Neural cell (in vitro differentiated cells): ENCODE results near the gene DUOXA1. TPM values are rescaled to one million over a fixed set of nuclear protein-coding genes. Genes with fewer than 3 reads are reported as not detected.
"Not testable (repeated sequence)": the region's sequence is repeated elsewhere in the genome, so short reads cannot be mapped to it uniquely, and the experiment has no call there.

Source experiments
- H2AFZ ChIP-seq: fragments of 200-600, 300-800 bp; sonication (generic), shearing (Covaris generic); 2 replicates; pipeline ENCODE4 v1.6.0; 2014; ENCODE audit warnings: low read depth, mild to moderate bottlenecking, antibody characterized with exemption, low read length, moderate library complexity
- H3F3A ChIP-seq: fragments of 200-600 bp; shearing (Covaris generic); 2 replicates; pipeline ENCODE4 v1.6.1; 2016; ENCODE audit warnings: mild to moderate bottlenecking, moderate library complexity, mixed read lengths, antibody characterized with exemption, low read length; ENCODE audit not compliant: insufficient read depth, poor library complexity, severe bottlenecking
- H3K27ac ChIP-seq: fragments of 200-600, 300-800 bp; sonication (generic), shearing (Covaris generic); 2 replicates; pipeline ENCODE4 v1.5.1; 2014; ENCODE audit warnings: mild to moderate bottlenecking, low read length, moderate library complexity
- H3K27me3 ChIP-seq: fragments of 300-800, 200-600 bp; sonication (generic), shearing (Covaris generic); 2 replicates; pipeline ENCODE4 v1.6.0; 2014; ENCODE audit warnings: mild to moderate bottlenecking, low read depth, low read length, moderate library complexity; ENCODE audit not compliant: insufficient read depth
- H3K36me3 ChIP-seq: fragments of 300-800, 200-600 bp; sonication (generic), shearing (Covaris generic); 2 replicates; pipeline ENCODE4 v1.5.1; 2014; ENCODE audit warnings: mild to moderate bottlenecking, antibody characterized with exemption, low read length, moderate library complexity; ENCODE audit not compliant: insufficient read depth
- H3K4me2 ChIP-seq: fragments of 300-800, 200-600 bp; sonication (generic), shearing (Covaris generic); 2 replicates; pipeline ENCODE4 v1.6.0; 2014; ENCODE audit warnings: mild to moderate bottlenecking, low read length
- H3K4me3 ChIP-seq: fragments of 300-800, 200-600 bp; sonication (generic), shearing (Covaris generic); 2 replicates; pipeline ENCODE4 v1.5.1; 2014; ENCODE audit warnings: mild to moderate bottlenecking, low read length, moderate library complexity
- H3K79me2 ChIP-seq: fragments of 200-600 bp; shearing (Covaris generic); replicated peaks from 2 replicates; pipeline ENCODE4 v1.6.0; 2014; ENCODE audit warnings: mild to moderate bottlenecking, low read length, moderate library complexity; ENCODE audit not compliant: insufficient read depth
- H3K9ac ChIP-seq: fragments of 300-800, 200-600 bp; sonication (generic), shearing (Covaris generic); 2 replicates; pipeline ENCODE4 v1.6.1; 2016; ENCODE audit warnings: mild to moderate bottlenecking, low read length, mixed read lengths
- H3K9me2 ChIP-seq: fragments of 200-600 bp; shearing (Covaris generic); 2 replicates; pipeline ENCODE4 v1.6.1; 2016; ENCODE audit warnings: mild to moderate bottlenecking, low read length, mixed read lengths; ENCODE audit not compliant: insufficient read depth
- H3K9me3 ChIP-seq: fragments of 200-600, 300-800 bp; sonication (generic), shearing (Covaris generic); 2 replicates; pipeline ENCODE4 v1.6.1; 2016; ENCODE audit warnings: mild to moderate bottlenecking, mixed run types, low read length, moderate library complexity, mixed read lengths
- H4K20me1 ChIP-seq: fragments of 200-600 bp; shearing (Covaris generic); 2 replicates; pipeline ENCODE4 v1.6.1; 2016; ENCODE audit warnings: mild to moderate bottlenecking, mixed run types; ENCODE audit not compliant: insufficient read depth
- polyA plus RNA-seq: library from polyadenylated mRNA; depleted of rRNA; stranded (reverse); fragments of >200 nt; gene quantifications from 2 replicates; pipeline ENCODE4 v1.2.3, GENCODE V29; 2014

Gene DUOXA1
- polyA plus RNA-seq, 1 donor from 2014 or later: not detected

GRCh38 chr15:45077391-45077790 is 52.3 kb downstream of the DUOXA1 start:
- not testable (repeated sequence) for H3K4me2 ChIP-seq, H3K36me3 ChIP-seq, H3F3A ChIP-seq, H3K79me2 ChIP-seq, H3K9me2 ChIP-seq, H2AFZ ChIP-seq, H3K4me3 ChIP-seq, H4K20me1 ChIP-seq, H3K27ac ChIP-seq, H3K27me3 ChIP-seq, H3K9ac ChIP-seq, H3K9me3 ChIP-seq

DNA sequence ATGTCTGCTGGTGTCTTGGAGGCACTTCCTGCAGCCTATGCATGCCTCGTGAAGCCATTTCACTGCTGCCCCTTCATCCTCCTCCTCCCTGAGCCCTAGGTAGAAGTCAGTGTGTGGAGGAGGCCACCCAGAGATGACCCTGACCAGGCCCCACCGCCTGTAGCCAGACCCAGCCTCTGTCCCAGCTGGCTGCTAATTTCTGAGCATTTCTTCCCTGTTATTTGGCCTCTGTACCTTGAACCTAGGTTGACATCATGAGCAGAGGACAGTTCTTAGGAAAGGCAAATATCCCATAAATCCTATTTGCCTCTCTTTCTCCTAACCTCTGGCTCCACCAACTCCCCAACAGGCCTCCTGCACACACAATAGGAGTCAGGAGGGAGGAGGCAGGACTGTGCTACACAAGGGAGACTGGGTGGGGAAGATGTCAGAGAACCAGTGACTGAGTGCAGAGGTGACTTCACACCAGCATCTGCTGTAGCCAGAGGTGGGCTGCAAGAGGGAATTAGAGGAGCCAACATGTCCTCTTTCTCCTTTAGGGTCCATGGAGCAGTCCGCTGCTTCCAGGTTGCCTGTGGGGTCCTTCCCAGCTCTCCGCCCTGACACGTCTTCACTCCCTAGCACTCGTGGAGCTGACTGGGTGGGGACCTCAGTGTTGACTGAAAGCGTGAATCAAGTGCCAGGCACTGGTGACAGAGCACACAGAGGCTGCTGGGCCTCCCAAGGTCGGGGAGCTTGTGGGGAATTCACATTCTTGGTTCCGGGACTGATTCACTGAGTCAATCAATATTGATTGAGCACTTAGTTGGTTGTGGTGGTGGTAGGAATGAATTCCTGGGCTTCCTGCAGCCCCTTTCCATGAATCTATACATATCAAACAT is 54.0 kb downstream of the DUOXA1 start:
- H3K9me3 ChIP-seq, H2AFZ ChIP-seq, H3K9me2 ChIP-seq, H3K36me3 ChIP-seq, H3K4me2 ChIP-seq, H3K9ac ChIP-seq, H3K4me3 ChIP-seq, H3K27ac ChIP-seq, H3K27me3 ChIP-seq, H4K20me1 ChIP-seq, H3K79me2 ChIP-seq, H3F3A ChIP-seq: not testable (repeated sequence)

DNA sequence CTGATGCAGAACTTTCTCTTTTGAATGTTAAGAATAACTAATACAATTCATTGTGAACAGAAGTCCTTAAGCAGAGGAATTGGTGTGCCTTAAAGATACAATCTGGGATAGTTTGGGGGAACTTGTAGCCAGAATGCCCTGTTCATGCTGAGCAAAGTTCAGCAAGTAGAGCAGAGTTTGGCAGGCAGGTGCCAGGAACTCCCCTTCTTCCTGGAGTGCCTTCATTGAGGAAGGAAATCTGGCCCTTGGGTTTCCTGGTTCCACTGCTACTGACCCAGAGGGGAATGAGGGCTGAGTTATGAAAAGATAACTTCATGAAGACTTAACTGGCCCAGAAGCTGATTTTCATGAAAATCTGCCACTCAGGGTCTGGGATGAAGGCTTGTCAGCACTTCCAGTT is 56.1 kb downstream of the DUOXA1 start:
- H3K4me2 ChIP-seq, H4K20me1 ChIP-seq, H3K4me3 ChIP-seq, H3K9ac ChIP-seq, H3K79me2 ChIP-seq, H3K9me3 ChIP-seq, H3F3A ChIP-seq, H2AFZ ChIP-seq, H3K36me3 ChIP-seq, H3K27me3 ChIP-seq, H3K27ac ChIP-seq, H3K9me2 ChIP-seq: not testable (repeated sequence)

DNA sequence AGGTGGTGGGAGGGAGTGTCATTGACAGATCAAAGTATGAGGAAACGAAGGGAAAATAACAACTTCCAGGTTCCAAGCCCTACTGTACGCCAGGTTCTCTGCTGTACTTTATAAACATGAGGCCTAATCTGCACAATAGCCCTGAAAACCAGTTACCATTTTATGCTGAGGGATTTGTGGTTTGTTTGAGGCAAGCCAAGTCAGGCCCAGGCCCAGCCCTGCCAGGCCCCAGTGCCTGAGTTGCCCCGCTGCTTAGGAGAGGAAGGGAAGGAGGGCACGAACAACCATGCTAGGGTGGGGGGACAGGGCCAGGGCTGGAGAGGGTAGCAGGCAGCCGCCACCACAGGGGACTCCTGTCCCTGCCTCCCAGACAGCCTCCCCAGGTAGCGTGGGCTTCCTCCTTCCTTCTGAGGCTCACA is 59.7 kb downstream of the DUOXA1 start:
- not testable (repeated sequence) for H3K9ac ChIP-seq, H3K36me3 ChIP-seq, H3F3A ChIP-seq, H3K27me3 ChIP-seq, H3K4me3 ChIP-seq, H3K9me2 ChIP-seq, H3K9me3 ChIP-seq, H3K4me2 ChIP-seq, H2AFZ ChIP-seq, H3K79me2 ChIP-seq, H3K27ac ChIP-seq, H4K20me1 ChIP-seq

Other genes starting within 250 kb of the DUOXA1 start
- gene TERB2, start 173.2 kb downstream of the DUOXA1 start, polyA plus RNA-seq: not detected in 2 replicates
- gene SORD, start 106.7 kb downstream of the DUOXA1 start, polyA plus RNA-seq: 16.5 and 17.7 TPM in 2 replicates
- not detected in 2 replicates for gene DUOX2, start 15.7 kb downstream of the DUOXA1 start, polyA plus RNA-seq
- not detected in 2 replicates for gene DUOXA2, start 15.6 kb downstream of the DUOXA1 start, polyA plus RNA-seq
- gene DUOX1, start 115 bp upstream of the DUOXA1 start, polyA plus RNA-seq: not detected in 2 replicates
- gene SHF, start 58.1 kb upstream of the DUOXA1 start, polyA plus RNA-seq: 41.5 and 50.6 TPM in 2 replicates
- not detected in 2 replicates for gene SLC28A2, start 122.4 kb upstream of the DUOXA1 start, polyA plus RNA-seq
- 13.3 and 15.8 TPM in 2 replicates for gene GATM, start 248.7 kb upstream of the DUOXA1 start, polyA plus RNA-seq